Measurements from ENCODE around the gene ZBTB21.

The ZBTB21 gene

DNA sequence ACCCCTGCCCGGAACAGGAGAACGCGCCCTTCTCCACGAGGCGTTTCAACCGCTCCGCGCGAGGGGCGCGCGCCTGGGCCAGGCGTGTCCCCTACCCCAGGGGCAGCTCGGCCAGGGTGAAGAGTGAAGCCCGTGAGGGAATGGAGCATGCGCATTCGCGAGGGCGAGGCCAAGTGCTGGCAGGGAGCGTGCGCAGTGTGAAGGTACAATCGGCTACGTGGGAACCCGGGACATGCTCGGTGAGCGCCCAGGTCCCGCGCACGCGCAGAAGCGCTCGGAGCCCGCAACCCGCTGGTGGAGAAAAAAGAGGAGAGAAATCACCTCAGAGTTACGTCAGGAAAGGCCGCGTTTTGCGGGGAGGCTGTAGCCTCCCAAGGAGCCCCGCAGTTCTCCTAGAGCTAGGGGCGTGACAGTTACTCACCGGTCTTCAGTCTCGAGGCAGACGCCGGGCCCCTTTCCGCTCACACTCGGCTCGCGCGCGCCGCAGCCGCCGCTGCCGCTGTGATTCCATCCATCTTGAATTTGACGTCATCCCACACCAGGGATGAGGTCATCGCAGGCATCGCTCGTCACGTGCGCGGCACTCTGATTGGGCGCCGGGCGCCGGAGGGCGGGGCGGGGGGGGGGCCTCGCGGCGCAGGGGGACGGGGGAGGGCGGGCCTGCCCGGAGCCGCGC is at the start of gene ZBTB21:
TSS of gene ZBTB21 (minus strand) at position 530 of the 676 bp plus-strand sequence. CDS start 16,265 bp downstream, outside the sequence.
- peak; percentile 100 for DNase-seq

DNA sequence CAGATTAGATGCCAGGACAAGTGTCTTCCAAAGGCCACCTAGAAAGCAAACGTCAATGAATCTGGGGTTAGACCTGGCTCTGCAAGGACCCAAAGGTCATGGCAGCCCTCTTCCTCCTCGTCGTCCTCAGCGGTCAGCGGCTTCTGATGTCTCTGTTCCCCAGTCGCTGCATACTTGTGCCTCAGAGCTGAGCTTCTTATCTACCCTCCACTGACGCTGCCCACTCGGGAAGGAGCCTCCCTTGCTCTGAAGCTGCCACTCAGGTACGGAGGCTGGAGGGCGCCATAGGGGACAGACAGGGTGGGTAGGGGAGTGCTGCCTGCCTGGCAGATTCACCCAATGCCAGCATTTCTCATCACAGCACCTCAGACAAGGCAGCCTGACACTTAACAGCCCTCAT is 49.6 kb upstream of the ZBTB21 start:
- DNase-seq: no peak

DNA sequence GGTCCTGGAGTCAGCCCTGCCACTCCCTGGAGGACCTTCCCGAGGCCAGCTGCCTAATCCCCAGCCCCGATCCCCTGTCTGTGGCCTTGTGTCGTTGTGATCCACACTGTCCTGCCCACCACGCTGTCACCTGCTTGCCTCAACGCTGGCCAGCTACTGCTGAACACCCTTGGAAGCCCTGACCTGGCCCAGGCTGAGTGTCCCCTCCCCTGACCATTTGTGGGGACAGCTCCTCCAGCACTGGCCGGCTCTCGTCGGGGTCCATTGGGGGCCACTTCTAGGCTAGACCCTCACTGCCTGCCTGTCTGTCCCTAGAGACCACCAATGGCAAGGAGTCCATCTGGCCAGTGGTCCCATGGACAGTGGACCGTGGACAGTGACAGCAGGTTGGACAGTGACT is 49.0 kb upstream of the ZBTB21 start:
- DNase-seq: no peak

DNA sequence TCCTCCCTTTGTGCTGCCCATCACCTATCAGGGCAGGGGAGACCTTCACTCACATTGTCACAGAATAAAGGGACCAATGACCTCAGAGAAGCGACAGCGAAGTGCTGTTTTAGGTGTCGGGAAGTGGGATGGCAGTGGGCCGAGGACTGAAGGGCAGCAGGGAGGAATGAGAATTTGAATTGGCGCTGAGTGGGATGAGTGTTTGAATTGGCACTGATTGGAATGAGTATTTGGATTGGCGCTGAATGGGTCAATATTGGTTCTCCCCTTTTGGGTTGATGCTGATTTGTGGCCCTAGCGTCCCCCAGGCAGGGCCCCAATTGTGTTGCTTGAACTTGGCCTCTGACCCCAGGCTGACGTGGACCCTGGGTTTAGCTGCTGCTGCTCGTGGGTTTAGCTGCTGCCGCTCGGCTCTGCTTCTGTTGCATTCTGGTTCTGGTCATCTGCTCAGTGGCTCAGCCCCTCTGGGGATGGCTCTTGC is 48.5 kb upstream of the ZBTB21 start:
- no peak for DNase-seq

DNA sequence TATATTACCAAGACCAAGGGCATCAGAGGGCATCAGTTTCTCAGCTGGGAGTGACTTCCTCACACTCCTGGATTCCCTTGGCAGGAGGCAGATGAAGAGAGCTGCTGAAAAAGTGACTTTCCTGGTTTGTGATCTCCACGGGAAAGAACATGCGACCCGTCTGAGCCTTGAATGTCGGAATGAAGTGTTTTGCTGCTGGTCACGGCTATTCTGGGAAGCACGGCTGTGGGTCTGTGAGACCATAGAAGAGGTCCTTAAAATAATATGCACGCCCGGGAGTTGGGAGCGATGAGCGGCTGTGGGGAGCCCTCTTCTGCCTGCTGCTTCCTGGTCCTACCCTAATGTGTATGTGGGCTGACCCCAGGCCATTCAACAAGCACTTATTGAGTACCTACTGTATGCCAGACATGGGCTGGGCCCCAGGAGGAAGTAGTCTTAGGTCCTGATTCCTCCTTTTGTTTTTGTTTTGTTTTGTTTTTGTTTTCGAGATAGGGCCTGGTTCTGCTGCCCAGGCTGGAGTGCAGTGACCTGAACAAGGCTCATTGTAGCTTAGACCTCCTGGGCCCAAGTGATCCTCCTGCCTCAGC is 47.8 kb upstream of the ZBTB21 start:
- DNase-seq: no peak

DNA sequence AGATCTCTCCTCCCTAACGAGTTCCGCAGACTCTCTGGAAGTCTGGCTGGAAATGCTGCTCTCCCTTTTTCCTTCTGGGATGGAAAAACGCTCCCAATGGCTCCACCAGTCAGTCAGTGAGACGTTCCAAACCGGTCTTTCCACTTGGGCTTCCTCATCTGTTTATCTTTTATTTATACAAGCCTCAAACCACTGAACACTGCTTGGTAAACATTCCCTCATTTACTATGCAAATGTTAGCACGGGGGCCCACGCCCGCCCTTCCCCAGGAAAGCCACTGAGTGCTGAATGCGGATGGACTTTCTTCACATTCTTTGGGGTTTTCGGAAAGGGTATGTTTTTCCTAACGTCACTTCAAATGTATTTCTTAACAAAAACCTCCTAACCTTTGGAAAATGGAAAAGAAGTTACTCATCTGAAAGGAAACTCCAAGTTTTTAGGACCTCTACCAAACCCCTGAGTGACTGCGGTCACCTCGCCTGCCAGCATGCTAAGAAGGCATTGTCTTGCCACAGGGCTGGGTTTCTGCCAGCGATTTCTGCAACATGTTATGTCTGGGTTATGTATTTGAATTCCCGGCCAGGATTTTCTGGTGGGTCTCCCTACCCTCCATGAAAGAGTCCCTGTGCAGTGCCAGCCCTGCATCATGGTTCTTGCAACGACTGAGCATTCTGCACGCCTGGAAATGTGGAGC is 47.0 kb upstream of the ZBTB21 start:
- no peak for DNase-seq

DNA sequence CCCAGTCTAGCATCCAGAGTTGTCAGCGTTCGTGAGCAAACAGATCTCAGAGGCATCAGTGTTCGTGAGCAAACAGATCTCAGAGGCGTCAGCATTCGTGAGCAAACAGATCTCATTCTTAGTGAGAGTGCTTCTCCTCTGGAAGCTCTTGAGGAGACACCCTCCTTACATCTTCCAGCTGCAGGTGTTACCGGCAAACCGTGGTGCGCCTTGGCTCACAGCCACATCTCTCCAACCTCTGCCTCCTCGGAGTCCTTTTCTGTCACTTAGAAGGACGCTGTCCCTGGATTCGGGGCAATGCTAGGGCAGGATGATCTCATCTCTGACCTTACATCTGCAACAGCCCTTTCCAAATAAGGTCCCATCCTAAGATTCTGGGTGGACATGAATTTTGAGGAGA is 46.3 kb upstream of the ZBTB21 start:
- DNase-seq: no peak

DNA sequence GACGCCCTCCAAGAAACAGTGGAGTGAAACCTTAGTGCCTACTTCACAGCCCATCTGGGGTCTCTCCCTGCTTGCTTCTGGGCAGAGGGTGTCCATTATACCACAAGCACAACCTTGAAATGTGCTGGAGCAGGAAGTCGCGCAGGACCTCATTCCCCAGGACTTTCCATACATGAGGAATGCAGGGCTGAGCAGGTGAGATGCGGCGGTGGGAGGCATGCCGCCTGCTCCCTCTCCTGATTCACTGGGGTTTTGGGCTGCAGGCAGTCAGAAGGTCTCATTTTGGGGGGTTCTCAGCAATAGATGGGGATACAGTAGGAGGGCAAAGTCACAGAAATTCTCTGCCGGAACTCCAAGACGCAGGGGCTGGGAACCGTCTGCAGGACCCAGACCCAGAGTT is 45.3 kb upstream of the ZBTB21 start:
- no peak for DNase-seq

DNA sequence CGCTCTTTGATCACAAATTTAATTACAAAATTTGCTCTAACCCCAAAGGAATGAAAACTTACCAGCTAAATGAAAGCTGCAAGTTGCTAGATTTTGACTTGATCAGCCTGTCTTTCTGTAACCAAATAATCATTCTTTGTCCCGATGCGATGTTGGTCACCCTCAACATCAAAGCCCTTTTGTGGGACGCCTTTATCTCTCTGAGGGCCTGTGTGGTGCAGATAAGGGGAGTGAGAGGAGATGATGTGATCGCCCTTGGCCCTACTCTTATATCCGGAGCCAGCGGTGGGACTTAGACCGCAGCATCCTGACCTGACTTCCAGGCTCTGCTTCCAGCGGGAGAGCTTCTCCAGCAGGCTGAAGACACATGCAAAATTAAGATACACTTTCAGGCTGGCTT is 41.6 kb upstream of the ZBTB21 start:
- no peak for DNase-seq

DNA sequence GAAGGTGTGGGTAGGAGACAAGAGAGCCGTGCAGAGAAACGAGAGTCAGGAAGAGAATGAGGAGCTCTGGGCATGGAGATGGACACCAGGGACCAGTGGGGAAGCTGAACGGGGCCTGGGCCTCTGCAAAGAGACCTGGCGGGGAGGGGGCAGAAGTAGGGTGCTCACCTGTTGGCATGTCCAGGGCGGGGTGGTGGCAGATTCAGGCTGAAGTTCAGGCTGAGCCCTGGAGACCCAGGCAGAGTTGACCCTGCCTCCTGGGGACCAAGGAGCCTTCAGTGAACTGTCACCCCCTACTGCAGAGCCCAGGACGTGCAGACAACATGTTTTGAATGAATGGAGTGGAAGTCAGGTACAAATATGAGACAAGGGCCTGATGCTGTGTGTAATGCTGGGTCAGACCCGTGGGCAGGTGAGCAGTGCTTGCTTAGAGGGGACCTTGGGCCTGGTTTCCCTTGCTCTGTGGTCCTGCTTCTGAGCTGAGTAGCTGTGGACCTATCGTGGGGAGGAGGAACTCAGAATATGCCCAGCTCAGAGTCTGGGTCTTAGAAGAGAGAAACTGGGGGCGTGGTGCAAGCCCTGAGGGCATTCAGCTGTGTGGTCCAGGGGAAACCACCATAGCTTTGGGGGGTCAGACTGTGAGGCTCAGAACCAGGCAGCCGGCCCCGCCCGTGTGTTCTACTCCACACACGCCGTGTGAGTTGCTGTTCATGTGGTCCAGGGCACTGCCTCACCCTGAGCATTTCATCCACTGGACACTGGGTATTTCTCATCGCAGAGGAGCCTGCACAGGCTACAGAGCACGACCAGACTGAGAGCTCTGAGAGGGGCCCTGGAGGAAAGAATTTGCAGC is 39.6 kb upstream of the ZBTB21 start:
- DNase-seq: no peak

DNA sequence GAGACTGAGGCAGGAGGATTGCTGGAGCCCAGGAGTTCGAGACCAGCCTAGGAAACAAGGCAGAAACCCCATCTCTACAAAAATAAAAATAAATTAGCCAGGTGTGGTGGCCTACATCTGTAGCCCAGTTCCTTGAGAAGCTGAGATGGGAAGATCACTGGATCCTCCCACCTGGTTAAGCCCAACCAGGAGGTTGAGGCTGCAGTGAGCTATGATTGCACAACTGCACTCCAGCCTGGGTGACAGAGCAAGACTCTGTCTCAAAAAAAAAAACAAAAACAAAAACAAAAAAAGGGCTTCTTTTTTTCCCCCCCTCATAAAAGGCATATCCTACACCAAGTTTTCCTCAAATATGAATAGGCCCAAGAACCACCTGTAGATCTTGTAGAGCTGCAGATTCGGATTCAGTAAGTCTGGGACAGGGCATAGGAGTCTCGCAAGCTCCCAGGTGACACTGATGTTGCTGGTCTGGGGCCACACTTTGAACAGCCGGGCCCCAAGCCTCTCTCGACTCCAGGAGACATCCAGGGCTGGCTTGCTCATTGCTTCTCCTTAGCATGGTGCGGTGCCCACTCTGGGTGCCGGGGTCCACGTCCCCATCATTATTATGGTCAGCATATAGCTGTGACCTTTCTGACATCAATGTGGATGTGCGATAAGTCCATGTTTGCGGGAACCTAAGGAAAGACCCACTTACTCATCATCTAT is 38.9 kb upstream of the ZBTB21 start:
- no peak for DNase-seq

DNA sequence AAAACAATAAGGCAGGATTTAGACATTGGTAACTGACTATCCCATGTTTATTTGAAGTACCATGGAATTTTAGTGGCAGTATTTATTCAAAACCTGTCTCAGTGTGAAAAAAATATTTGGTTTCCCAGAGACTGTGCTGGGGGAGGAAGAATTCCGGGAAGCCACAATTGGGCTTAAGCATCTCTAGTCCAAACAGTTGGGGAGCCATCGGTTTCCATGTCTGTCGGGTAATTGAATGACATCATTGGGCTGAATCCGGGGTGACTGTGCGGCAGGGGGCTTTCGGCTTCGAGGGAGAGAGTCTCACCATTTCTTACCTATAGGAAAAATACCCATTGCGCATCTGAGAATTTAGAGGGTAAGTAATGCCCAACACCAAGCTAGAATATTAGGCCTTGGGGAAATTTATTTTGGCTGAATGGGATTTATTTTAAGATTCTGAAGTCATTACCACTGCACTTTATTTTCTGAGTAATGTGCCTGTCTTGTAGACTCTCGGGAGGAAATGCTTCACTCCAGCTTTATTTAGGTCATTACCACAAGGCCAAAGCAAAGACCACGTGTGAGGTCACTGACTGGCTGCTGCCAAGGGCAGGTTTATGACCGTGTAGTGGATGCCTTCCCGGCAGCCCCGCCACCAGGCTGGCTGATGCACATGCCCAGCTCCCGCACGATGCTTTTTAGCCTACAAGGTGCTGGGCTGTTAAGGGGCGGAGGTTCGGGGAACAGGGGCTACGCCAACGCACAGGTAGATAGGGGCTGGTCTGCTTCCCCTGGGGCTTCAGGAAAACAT is 37.9 kb upstream of the ZBTB21 start:
- DNase-seq: no peak

DNA sequence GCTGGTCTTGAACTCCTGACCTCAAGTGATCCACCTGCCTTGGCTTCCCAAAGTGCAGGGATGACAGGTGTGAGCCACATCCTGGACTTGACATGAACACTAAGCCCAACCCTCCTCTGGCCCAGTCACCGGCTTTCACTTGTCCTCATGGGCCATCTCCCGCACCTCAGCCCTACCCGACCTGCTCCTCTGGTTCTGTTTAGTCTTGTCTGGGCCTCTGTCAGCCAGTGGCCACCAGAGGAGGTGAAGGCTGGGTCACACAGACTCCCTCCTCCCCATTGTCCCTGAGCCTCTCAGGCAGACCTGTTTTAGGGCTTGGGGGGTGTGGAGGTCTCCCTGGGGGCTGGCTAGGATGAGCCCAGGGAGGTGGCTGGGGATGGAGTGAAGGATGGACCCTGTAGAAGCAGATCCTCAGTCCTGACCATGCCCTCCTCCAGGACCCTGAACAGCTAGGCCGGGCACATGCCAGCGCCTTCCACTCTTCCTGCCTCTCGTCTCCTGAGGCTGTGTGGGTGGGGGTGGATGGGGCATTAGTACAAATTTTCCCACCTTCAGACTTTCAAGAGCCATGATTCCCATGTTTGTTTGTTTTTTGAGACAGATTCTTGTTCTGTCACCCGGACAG is 34.8 kb upstream of the ZBTB21 start:
- DNase-seq: no peak

DNA sequence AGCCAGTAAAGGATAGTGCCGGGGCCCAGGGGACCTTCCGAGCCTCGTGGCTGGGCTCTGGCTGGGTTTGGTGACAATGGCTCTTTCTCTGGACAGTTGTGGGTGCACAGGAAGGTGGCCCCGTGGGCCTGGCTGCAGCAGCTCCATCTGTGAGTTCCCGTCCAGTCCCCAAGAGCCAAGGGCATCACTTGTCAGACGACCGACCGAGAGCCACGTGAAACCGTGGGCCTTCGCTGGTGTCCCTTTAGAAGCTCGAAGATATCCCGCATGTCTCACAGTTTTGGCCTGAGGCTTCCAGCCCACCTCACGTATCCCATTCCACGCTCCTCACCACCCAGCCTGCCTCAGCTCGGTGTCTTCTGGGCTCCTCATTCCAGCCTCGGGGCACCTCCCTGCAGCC is 33.8 kb upstream of the ZBTB21 start:
- no peak for DNase-seq

DNA sequence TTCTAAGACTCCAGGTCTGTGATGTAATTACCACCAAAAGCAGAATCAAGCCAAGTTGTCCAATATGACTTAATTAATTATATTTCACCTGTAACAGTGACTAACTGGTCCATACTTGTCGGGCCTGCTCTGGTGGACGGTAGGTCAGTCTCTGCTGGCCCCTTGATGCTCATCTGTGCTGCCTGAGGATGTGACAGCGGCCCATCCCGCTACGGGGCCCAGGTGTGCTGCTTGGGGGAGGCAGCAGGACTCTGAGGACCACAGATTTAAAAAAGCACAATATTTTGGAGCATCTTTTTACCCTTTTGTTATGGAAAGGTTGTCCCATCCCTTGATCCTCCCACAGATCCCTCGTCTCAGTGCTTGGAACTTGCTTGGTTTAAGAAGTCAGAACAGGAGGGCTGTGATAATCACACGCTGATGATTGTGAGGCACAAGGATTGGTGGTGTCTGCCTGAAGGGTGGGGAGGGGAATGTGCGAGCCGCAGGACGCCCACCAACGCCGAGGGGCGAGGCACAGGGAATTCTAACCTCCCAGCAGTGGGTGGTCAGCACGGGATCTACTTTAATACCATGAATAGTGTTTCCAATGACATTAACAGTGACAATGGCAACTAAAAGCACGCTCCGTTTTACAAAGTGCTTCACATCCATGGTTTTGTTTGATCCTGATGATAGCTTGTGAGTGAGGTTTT is 33.2 kb upstream of the ZBTB21 start:
- no peak for DNase-seq

DNA sequence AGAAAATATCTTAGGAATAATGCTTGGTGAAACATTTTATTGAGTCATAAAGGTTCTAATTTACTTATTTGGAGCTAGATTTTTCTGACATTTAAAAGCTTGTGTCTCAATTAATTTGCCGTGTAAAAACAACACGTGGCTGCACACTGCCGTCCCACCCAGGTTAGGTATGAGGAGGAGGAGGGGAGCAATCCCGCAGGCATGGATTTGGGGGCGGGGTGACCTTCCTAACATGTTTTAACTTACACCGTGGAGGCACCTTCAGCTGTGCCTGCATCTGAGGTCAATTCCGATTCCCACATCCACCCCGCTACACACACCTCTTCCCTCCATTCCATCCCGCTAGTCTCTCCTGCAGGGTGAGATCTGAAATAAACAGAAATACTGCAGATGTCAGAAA is 32.5 kb upstream of the ZBTB21 start:
- no peak for DNase-seq

DNA sequence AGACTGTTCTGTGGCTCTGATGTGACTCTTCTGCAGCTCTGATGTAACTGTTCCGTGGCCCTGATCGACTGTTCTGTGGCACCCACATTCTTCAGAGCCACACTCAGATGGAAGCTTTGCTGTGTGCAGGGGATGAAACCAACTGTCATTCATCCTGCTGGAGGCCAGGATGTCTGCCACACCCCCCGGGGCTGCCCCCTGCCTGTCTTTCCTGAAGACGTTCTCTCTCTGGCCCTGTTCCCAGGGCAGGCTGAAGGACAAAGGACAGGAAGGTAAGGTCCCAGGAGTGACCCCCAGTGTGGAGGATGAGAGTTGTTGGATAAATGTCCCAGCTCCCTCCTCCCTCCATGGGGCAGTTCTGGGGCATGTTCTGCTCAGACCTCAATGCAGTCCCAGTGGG is 31.6 kb upstream of the ZBTB21 start:
- no peak for DNase-seq

DNA sequence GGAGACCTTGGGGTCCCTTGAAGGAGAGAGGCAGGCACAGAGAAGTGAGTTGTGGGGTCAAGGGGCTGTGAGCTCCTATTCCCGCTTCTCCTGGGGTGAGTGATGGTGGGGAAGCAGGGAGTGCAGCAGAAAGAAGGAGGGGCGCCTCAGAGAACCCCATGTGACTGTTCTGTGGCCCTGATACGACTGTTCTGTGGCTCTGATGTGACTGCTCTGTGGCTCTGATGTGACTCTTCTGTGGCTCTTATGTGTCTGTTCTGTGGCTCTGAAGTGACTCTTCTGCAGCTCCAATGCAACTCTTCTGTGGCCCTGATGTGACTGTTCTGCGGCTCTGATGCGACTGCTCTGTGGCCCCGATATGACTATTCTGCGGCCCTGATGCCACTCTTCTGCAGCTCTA is 31.1 kb upstream of the ZBTB21 start:
- no peak for DNase-seq

DNA sequence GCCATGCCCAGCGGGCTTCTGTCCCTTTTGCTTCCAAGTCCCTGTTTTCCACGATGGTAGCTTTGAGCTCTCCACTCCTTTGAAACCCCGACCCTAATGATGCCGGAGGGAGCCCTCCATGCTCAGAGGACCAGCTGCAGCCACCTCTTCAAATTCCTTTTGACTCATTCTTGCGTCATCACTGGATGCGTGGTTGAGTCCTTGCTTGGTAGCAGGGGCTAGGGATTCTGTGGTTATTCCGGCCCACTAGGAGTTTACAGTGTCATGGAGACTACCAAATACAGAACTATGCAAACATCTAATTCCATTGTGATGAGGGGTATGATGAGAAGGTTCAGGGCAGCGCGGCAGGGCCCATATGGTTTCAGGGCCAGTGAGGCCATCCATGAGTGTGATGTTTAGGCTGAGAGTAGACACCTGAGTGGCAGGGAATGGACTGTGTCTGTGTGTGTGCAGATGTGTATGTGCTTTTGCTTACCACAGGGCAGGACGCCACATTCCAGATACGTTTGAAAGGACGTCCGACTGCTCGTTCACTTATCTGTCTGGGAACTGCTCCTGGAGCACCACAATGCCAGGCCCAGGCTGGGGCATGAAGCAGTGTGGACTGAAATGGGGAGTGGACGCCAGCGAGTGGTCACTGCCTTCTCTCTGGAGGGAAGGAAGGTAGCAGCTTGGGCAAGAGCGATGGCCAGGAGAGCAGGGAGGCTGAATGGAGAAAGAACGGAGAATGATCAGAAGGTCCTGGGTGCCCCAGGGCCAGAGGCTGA is 30.4 kb upstream of the ZBTB21 start:
- peak; percentile 66 for DNase-seq

DNA sequence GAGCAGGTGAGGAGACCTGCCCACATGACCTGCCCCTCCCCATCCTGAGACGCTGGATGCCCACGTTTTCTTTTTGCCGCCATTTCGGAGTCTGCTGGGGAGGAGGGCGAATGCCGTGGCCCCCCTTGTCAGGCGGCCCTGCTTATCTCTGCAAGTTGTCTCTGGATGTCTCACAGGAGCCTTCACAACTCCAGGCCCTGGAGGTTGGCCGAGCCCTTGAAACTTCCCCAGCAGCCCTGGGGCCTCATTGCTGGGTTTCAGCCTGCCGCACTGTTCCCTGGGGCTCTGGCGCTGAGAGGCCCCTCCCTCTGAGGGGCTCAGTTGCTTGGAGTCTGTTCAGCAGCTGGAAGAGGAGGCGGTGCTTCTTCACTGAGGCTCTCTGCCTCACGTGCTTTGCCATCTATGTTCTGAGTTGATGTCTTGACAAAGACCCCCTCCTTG is 29.8 kb upstream of the ZBTB21 start:
- DNase-seq: peak; percentile 78

All from eye (tissue), 1 donor.